Measurements from ENCODE around the gene SIL1.

The SIL1 gene

DNA sequence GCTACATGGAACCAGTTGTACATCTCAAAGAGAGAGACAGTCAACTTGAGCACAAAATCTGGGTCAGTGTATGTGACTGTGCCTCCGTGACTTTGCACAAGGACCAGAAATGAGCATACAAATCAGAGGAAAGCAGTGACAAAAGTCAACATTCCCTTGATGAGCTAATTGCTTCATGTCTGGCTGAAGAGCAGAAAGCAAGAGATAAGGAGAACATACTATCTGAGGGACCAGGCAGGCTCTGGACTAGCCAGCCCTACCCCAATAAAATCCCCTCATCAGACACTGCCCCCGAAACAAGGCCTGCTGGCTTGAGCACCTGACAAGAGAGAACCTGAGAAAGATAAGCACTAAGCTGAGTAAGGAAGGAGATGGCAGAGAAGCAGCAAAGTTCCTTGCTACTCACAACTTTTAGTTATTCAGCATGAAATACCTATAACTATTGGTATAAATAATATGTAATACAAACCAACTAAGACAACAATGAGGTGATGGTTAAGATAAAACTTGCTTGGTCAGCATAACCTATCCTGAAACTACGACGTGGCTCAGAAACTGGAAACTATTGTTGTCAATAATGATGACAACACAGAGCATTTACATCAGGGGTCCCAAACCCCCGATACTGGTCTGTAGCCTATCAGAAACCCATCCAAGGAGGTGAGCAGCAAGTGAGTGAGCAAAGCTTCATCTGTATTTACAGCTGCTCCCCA is 9.5 kb downstream of the SIL1 start:
- Histone ChIP-seq H3K27me3 (ENCODE audit: insufficient read depth, low read length, poor library complexity) (no peaks in the 10 kb centered on the region), H3K4me2 (ENCODE audit: low read length) (no peak overlapping the region), H2BK15ac (replicated peaks; ENCODE audit: low read depth) (no peak overlapping the region), H2BK5ac (ENCODE audit: low read length) (no peak overlapping the region), H2BK120ac (ENCODE audit: low read depth, low read length) (no peak overlapping the region), H3K79me2 (ENCODE audit: control insufficient read depth, insufficient read depth, low read length) (no peaks in the 10 kb centered on the region), H3K9ac (ENCODE audit: low read length) (no peak overlapping the region), H3K4me1 (ENCODE audit: control insufficient read depth, low read depth, low read length) (no peaks in the 10 kb centered on the region), H3K79me1 (ENCODE audit: low read length) (no peaks in the 10 kb centered on the region), H3K18ac (ENCODE audit: low read length) (no peak overlapping the region), H3K4ac (ENCODE audit: low read depth, low read length) (no peak overlapping the region), H3K4me3 (ENCODE audit: low read length) (no peak overlapping the region), H4K5ac (ENCODE audit: low read length) (no peak overlapping the region), H2AK5ac (ENCODE audit: low read length) (no peak overlapping the region), H3K36me3 (ENCODE audit: control insufficient read depth, insufficient read depth, low read length) (no peaks in the 10 kb centered on the region), H4K8ac (ENCODE audit: low read depth, low read length) (no peak overlapping the region), H3K27ac (ENCODE audit: low read depth, low read length) (no peak overlapping the region), H3K56ac (ENCODE audit: low read length) (no peak overlapping the region), H3K23ac (ENCODE audit: low read length) (no peak overlapping the region)
- DNase-seq = no peak
- no CpG with 5 or more reads among the region's 5 CpGs for WGBS (ENCODE audit: extremely low coverage, insufficient coverage, low lambda C conversion rate)

DNA sequence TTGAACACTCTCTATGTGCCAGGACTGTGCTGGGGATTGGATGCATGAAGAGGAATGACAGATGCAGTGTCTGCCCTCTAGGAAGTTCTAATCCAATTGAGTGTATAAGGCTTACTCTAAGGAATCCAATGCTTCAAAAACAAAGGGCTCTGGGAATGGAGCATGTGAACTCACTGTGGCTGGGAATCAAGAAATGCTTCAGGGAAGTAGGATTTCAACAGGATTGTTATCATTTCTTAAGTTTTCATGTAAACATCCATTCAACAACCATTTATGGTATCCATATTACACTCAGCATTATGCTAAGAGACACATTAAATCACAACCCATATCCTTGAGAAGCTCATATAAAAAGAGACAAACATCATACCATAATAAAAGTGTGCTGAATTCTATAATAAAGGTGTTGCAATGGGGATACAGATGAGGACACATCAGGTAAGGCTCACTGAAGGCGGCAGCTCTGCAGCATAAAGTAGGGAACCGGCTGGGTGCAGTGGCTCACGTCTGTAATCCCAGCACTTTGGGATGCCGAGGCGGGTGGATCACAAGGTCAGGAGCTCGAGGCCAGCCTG is 11.3 kb downstream of the SIL1 start:
- H3K27ac ChIP-seq (ENCODE audit: low read depth, low read length) = no peak overlapping the region

DNA sequence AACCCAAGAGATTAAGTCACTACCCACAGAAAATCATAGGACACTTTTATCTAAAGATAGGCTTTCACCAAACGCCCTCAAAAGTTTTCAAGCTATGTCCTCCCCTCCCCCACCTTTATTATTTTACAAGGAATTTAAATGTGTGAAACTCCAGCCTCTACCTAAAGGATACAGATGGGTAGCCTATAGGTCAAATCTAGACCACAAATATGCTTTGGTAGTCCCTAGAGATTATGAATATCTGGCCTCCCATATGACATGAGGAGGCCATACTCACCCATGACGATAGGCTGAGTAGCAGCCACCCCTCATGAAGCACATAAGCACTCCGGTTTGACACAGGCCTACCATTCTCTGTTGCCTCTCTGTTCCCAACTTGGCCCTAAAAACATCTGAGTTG is 11.9 kb downstream of the SIL1 start:
- Histone ChIP-seq H4K8ac (ENCODE audit: low read depth, low read length) (no peak overlapping the region), H2BK120ac (ENCODE audit: low read depth, low read length) (no peak overlapping the region), H3K79me2 (ENCODE audit: control insufficient read depth, insufficient read depth, low read length) (no peaks in the 10 kb centered on the region), H2AK5ac (ENCODE audit: low read length) (no peak overlapping the region), H3K9ac (ENCODE audit: low read length) (no peak overlapping the region), H2BK5ac (ENCODE audit: low read length) (no peak overlapping the region), H2BK15ac (replicated peaks; ENCODE audit: low read depth) (no peak overlapping the region), H3K4me2 (ENCODE audit: low read length) (no peak overlapping the region), H4K5ac (ENCODE audit: low read length) (no peak overlapping the region), H3K36me3 (ENCODE audit: control insufficient read depth, insufficient read depth, low read length) (no peaks in the 10 kb centered on the region), H3K27me3 (ENCODE audit: insufficient read depth, low read length, poor library complexity) (no peaks in the 10 kb centered on the region), H3K4me3 (ENCODE audit: low read length) (no peak overlapping the region), H3K79me1 (ENCODE audit: low read length) (no peaks in the 10 kb centered on the region), H3K18ac (ENCODE audit: low read length) (no peak overlapping the region), H3K27ac (ENCODE audit: low read depth, low read length) (no peak overlapping the region), H3K4ac (ENCODE audit: low read depth, low read length) (no peak overlapping the region), H3K23ac (ENCODE audit: low read length) (no peak overlapping the region), H3K56ac (ENCODE audit: low read length) (no peak overlapping the region), H3K4me1 (ENCODE audit: control insufficient read depth, low read depth, low read length) (no peaks in the 10 kb centered on the region)
- no CpG with 5 or more reads among the region's 3 CpGs for WGBS (ENCODE audit: extremely low coverage, insufficient coverage, low lambda C conversion rate)
- DNase-seq = no peak

More for the DNA sequence above, 11.3 kb downstream of the SIL1 start:
- Histone ChIP-seq H2BK120ac (ENCODE audit: low read depth, low read length) (no peak overlapping the region), H3K56ac (ENCODE audit: low read length) (no peak overlapping the region), H3K18ac (ENCODE audit: low read length) (no peak overlapping the region), H3K9ac (ENCODE audit: low read length) (no peak overlapping the region), H3K4me2 (ENCODE audit: low read length) (no peak overlapping the region), H3K4me1 (ENCODE audit: control insufficient read depth, low read depth, low read length) (no peaks in the 10 kb centered on the region), H3K79me1 (ENCODE audit: low read length) (no peaks in the 10 kb centered on the region), H4K8ac (ENCODE audit: low read depth, low read length) (no peak overlapping the region), H2BK15ac (replicated peaks; ENCODE audit: low read depth) (no peak overlapping the region), H3K27me3 (ENCODE audit: insufficient read depth, low read length, poor library complexity) (no peaks in the 10 kb centered on the region), H2BK5ac (ENCODE audit: low read length) (no peak overlapping the region), H3K79me2 (ENCODE audit: control insufficient read depth, insufficient read depth, low read length) (no peaks in the 10 kb centered on the region), H3K36me3 (ENCODE audit: control insufficient read depth, insufficient read depth, low read length) (no peaks in the 10 kb centered on the region), H2AK5ac (ENCODE audit: low read length) (no peak overlapping the region), H3K4me3 (ENCODE audit: low read length) (no peak overlapping the region), H3K4ac (ENCODE audit: low read depth, low read length) (no peak overlapping the region), H4K5ac (ENCODE audit: low read length) (no peak overlapping the region), H3K23ac (ENCODE audit: low read length) (no peak overlapping the region)
- WGBS (ENCODE audit: extremely low coverage, insufficient coverage, low lambda C conversion rate) = no CpG with 5 or more reads among the region's 6 CpGs
- DNase-seq = no peak

DNA sequence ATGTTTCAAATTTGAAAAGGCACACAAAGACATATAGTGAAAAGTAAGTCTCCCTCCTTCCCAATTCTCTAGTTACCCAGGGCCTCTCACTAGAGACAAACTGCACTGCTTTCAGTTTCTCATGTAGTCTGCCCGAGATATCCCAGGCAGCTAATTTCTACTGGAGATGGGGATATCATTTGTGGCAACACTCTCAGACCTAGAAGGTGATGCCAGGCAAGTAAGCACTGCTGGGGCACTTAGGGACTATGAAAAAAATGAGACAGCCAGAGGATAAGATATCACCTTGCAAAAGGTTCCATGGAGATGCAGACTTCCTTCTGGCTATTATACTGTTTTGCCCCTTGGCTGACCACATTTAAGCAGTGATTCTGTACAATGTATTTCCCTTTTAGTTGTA is 12.6 kb downstream of the SIL1 start:
- Histone ChIP-seq H3K4me3 (ENCODE audit: low read length) (no peak overlapping the region), H4K5ac (ENCODE audit: low read length) (no peak overlapping the region), H2BK15ac (replicated peaks; ENCODE audit: low read depth) (no peak overlapping the region), H3K56ac (ENCODE audit: low read length) (no peak overlapping the region), H3K36me3 (ENCODE audit: control insufficient read depth, insufficient read depth, low read length) (no peaks in the 10 kb centered on the region), H3K79me1 (ENCODE audit: low read length) (no peaks in the 10 kb centered on the region), H3K9ac (ENCODE audit: low read length) (no peak overlapping the region), H3K79me2 (ENCODE audit: control insufficient read depth, insufficient read depth, low read length) (no peaks in the 10 kb centered on the region), H2BK5ac (ENCODE audit: low read length) (no peak overlapping the region), H3K4ac (ENCODE audit: low read depth, low read length) (no peak overlapping the region), H2AK5ac (ENCODE audit: low read length) (no peak overlapping the region), H3K4me1 (ENCODE audit: control insufficient read depth, low read depth, low read length) (no peaks in the 10 kb centered on the region), H3K27ac (ENCODE audit: low read depth, low read length) (no peak overlapping the region), H2BK120ac (ENCODE audit: low read depth, low read length) (no peak overlapping the region), H4K8ac (ENCODE audit: low read depth, low read length) (no peak overlapping the region), H3K27me3 (ENCODE audit: insufficient read depth, low read length, poor library complexity) (no peaks in the 10 kb centered on the region), H3K4me2 (ENCODE audit: low read length) (no peak overlapping the region), H3K18ac (ENCODE audit: low read length) (no peak overlapping the region), H3K23ac (ENCODE audit: low read length) (no peak overlapping the region)
- no CpG with 5 or more reads among the region's 1 CpG for WGBS (ENCODE audit: extremely low coverage, insufficient coverage, low lambda C conversion rate)
- no peak for DNase-seq

DNA sequence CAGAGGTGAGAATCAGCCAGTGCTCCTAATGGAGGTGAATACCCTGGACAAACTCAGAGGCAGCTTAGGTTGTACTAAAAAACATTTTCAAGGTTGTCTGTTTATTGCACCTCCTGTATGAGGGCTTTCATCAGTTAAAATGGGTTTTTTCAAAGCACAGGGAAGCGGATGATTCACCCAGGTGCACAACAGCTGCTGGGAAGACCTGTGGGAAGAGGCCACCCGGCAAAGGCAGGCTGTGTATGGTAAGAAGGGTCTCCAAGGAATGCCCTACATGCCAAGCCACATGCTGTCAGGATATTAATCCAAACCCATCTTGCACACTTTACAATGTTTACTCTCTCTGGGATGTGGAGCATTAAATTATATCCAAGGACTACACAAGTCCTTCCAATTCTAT is 14.7 kb downstream of the SIL1 start:
- no peak overlapping the region for H4K5ac ChIP-seq (ENCODE audit: low read length)
- H3K18ac ChIP-seq (ENCODE audit: low read length) = no peak overlapping the region
- H3K9ac ChIP-seq (ENCODE audit: low read length) = no peak overlapping the region
- H3K79me1 ChIP-seq (ENCODE audit: low read length) = no peaks in the 10 kb centered on the region
- no peak overlapping the region for H2BK5ac ChIP-seq (ENCODE audit: low read length)
- no peak overlapping the region for H3K23ac ChIP-seq (ENCODE audit: low read length)
- no peak for DNase-seq
- H3K4me1 ChIP-seq (ENCODE audit: control insufficient read depth, low read depth, low read length) = no peaks in the 10 kb centered on the region
- no peak overlapping the region for H4K8ac ChIP-seq (ENCODE audit: low read depth, low read length)
- no CpG with 5 or more reads among the region's 2 CpGs for WGBS (ENCODE audit: extremely low coverage, insufficient coverage, low lambda C conversion rate)
- no peak overlapping the region for H3K4ac ChIP-seq (ENCODE audit: low read depth, low read length)
- H3K79me2 ChIP-seq (ENCODE audit: control insufficient read depth, insufficient read depth, low read length) = no peaks in the 10 kb centered on the region
- H3K4me3 ChIP-seq (ENCODE audit: low read length) = no peak overlapping the region
- H2AK5ac ChIP-seq (ENCODE audit: low read length) = no peak overlapping the region
- no peaks in the 10 kb centered on the region for H3K36me3 ChIP-seq (ENCODE audit: control insufficient read depth, insufficient read depth, low read length)
- no peak overlapping the region for H2BK120ac ChIP-seq (ENCODE audit: low read depth, low read length)
- no peaks in the 10 kb centered on the region for H3K27me3 ChIP-seq (ENCODE audit: insufficient read depth, low read length, poor library complexity)
- no peak overlapping the region for H2BK15ac ChIP-seq (replicated peaks; ENCODE audit: low read depth)
- no peak overlapping the region for H3K56ac ChIP-seq (ENCODE audit: low read length)
- H3K27ac ChIP-seq (ENCODE audit: low read depth, low read length) = no peak overlapping the region
- H3K4me2 ChIP-seq (ENCODE audit: low read length) = no peak overlapping the region

Data from mesendoderm (in vitro differentiated cells).